H1 (cell line): Measurements from ENCODE around the gene PRKN.

ENCODE experiments used
- CTCF ChIP-seq, 3 experiments: IDR thresholded peaks; 1 replicate in 2 of 3; 2 replicates in 1 of 3; pipeline versions ENCODE4 v1.5.1 to v1.6.1; 2011; ENCODE audit warnings: low read length in 3 of 3, mild to moderate bottlenecking in 3 of 3, inconsistent platforms in 2 of 3, low read depth in 1 of 3, moderate library complexity in 1 of 3; ENCODE audit not compliant: insufficient read depth in 1 of 3; ENCODE audit errors: control extremely low read depth in 1 of 3
- POLR2A ChIP-seq, 2 experiments: IDR thresholded peaks; 1 replicate in 1 of 2; 2 replicates in 1 of 2; pipeline ENCODE4 v1.6.1; 2011; ENCODE audit warnings: low read depth in 2 of 2, low read length in 2 of 2, mild to moderate bottlenecking in 2 of 2; ENCODE audit errors: control extremely low read depth in 1 of 2
- RAD21 ChIP-seq, 2 experiments: IDR thresholded peaks in 1 of 2; conservative IDR thresholded peaks in 1 of 2; 2 replicates each; pipeline ENCODE4 v1.6.1; 2011; ENCODE audit warnings: low read depth in 2 of 2, low read length in 2 of 2, improper control_type of control experiment in 1 of 2, inconsistent platforms in 1 of 2, mild to moderate bottlenecking in 1 of 2, moderate library complexity in 1 of 2
- TBP ChIP-seq: IDR thresholded peaks from 2 replicates; pipeline ENCODE4 v1.6.1; 2011; ENCODE audit warnings: low read depth, low read length, improper control_type of control experiment
- TF ChIP-seq, protein P1 (sequence below): fragments of 300-600 bp; sonication (generic); IDR thresholded peaks from 2 replicates; pipeline ENCODE4 v1.7.1; 2012; ENCODE audit warnings: low read length, moderate library complexity, mild to moderate bottlenecking, inconsistent platforms; ENCODE audit not compliant: insufficient replicate concordance

GRCh38 chr6:161880056-161880455 is 847.5 kb downstream of the PRKN start:
- no peak for TF ChIP-seq POLR2A (IDR thresholded peaks at IDR 0.05; ENCODE audit: control extremely low read depth in 1 of 2, low read depth in 2 of 2, low read length in 2 of 2)
- no peak for TF ChIP-seq TBP
- TF ChIP-seq CTCF (IDR thresholded peaks at IDR 0.05; ENCODE audit: control extremely low read depth in 1 of 3, insufficient read depth in 1 of 3, low read depth in 1 of 3, low read length in 3 of 3) = no peak
- TF ChIP-seq, protein P1, sequence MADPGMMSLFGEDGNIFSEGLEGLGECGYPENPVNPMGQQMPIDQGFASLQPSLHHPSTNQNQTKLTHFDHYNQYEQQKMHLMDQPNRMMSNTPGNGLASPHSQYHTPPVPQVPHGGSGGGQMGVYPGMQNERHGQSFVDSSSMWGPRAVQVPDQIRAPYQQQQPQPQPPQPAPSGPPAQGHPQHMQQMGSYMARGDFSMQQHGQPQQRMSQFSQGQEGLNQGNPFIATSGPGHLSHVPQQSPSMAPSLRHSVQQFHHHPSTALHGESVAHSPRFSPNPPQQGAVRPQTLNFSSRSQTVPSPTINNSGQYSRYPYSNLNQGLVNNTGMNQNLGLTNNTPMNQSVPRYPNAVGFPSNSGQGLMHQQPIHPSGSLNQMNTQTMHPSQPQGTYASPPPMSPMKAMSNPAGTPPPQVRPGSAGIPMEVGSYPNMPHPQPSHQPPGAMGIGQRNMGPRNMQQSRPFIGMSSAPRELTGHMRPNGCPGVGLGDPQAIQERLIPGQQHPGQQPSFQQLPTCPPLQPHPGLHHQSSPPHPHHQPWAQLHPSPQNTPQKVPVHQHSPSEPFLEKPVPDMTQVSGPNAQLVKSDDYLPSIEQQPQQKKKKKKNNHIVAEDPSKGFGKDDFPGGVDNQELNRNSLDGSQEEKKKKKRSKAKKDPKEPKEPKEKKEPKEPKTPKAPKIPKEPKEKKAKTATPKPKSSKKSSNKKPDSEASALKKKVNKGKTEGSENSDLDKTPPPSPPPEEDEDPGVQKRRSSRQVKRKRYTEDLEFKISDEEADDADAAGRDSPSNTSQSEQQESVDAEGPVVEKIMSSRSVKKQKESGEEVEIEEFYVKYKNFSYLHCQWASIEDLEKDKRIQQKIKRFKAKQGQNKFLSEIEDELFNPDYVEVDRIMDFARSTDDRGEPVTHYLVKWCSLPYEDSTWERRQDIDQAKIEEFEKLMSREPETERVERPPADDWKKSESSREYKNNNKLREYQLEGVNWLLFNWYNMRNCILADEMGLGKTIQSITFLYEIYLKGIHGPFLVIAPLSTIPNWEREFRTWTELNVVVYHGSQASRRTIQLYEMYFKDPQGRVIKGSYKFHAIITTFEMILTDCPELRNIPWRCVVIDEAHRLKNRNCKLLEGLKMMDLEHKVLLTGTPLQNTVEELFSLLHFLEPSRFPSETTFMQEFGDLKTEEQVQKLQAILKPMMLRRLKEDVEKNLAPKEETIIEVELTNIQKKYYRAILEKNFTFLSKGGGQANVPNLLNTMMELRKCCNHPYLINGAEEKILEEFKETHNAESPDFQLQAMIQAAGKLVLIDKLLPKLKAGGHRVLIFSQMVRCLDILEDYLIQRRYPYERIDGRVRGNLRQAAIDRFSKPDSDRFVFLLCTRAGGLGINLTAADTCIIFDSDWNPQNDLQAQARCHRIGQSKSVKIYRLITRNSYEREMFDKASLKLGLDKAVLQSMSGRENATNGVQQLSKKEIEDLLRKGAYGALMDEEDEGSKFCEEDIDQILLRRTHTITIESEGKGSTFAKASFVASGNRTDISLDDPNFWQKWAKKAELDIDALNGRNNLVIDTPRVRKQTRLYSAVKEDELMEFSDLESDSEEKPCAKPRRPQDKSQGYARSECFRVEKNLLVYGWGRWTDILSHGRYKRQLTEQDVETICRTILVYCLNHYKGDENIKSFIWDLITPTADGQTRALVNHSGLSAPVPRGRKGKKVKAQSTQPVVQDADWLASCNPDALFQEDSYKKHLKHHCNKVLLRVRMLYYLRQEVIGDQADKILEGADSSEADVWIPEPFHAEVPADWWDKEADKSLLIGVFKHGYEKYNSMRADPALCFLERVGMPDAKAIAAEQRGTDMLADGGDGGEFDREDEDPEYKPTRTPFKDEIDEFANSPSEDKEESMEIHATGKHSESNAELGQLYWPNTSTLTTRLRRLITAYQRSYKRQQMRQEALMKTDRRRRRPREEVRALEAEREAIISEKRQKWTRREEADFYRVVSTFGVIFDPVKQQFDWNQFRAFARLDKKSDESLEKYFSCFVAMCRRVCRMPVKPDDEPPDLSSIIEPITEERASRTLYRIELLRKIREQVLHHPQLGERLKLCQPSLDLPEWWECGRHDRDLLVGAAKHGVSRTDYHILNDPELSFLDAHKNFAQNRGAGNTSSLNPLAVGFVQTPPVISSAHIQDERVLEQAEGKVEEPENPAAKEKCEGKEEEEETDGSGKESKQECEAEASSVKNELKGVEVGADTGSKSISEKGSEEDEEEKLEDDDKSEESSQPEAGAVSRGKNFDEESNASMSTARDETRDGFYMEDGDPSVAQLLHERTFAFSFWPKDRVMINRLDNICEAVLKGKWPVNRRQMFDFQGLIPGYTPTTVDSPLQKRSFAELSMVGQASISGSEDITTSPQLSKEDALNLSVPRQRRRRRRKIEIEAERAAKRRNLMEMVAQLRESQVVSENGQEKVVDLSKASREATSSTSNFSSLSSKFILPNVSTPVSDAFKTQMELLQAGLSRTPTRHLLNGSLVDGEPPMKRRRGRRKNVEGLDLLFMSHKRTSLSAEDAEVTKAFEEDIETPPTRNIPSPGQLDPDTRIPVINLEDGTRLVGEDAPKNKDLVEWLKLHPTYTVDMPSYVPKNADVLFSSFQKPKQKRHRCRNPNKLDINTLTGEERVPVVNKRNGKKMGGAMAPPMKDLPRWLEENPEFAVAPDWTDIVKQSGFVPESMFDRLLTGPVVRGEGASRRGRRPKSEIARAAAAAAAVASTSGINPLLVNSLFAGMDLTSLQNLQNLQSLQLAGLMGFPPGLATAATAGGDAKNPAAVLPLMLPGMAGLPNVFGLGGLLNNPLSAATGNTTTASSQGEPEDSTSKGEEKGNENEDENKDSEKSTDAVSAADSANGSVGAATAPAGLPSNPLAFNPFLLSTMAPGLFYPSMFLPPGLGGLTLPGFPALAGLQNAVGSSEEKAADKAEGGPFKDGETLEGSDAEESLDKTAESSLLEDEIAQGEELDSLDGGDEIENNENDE = no peak
- no peak for TF ChIP-seq RAD21 (IDR thresholded peaks at IDR 0.05 in 1 of 2, conservative IDR thresholded peaks at IDR 0.05 in 1 of 2; ENCODE audit: low read depth in 2 of 2, low read length in 2 of 2)
